RWPE2 (cell line): Measurements from ENCODE around the gene CPA5.

Source experiments
- ATAC-seq: fragments of 200-7000 bp; cut with Tn5 transposase; 3 replicates; pipeline ENCODE4 v1.9.1; 2021; ENCODE audit warnings: low read depth
- DNase-seq: peaks from one replicate; pipeline ENCODE4 v3.0.0-alpha.2; 2020; ENCODE audit warnings: low spot score
- H3K27ac ChIP-seq: fragments of 450-650 bp; 2 replicates; pipeline ENCODE4 v1.5.1; 2017; ENCODE audit warnings: mild to moderate bottlenecking; ENCODE audit not compliant: poor library complexity, severe bottlenecking
- H3K27me3 ChIP-seq: fragments of 250-450 bp; sonication (Bioruptor Pico); 2 replicates; pipeline ENCODE4 v1.5.1; 2021; ENCODE audit warnings: mild to moderate bottlenecking, moderate library complexity; ENCODE audit not compliant: insufficient read depth, poor library complexity, severe bottlenecking
- H3K36me3 ChIP-seq: fragments of 250-450 bp; sonication (Bioruptor Pico); 2 replicates; pipeline ENCODE4 v1.5.1; 2020; ENCODE audit warnings: low read depth, mild to moderate bottlenecking, moderate library complexity
- H3K4me1 ChIP-seq: fragments of 250-450 bp; sonication (Bioruptor Pico); 2 replicates; pipeline ENCODE4 v1.5.1; 2021; ENCODE audit warnings: mild to moderate bottlenecking, moderate library complexity; ENCODE audit not compliant: insufficient read depth, poor library complexity, severe bottlenecking
- H3K4me3 ChIP-seq: fragments of 250-450 bp; sonication (Bioruptor Pico); 2 replicates; pipeline ENCODE4 v1.5.1; 2021; ENCODE audit warnings: mild to moderate bottlenecking, moderate library complexity; ENCODE audit not compliant: severe bottlenecking
- H3K9me3 ChIP-seq: fragments of 250-450 bp; sonication (Bioruptor Pico); 2 replicates; pipeline ENCODE4 v1.5.1; 2021; ENCODE audit warnings: mild to moderate bottlenecking, moderate library complexity; ENCODE audit not compliant: severe bottlenecking
- CTCF ChIP-seq: fragments of 450-650 bp; IDR thresholded peaks from one replicate; pipeline ENCODE4 v1.5.1; 2017; ENCODE audit warnings: mild to moderate bottlenecking, moderate library complexity; ENCODE audit not compliant: poor library complexity, severe bottlenecking

The CPA5 gene

GRCh38 chr7:130366564-130366963 lies 21.9 kb downstream of the CPA5 start:
- Histone ChIP-seq H3K4me1 (peaks cover 54% of the 10 kb centered on the region), H3K36me3 (no peaks in the 10 kb centered on the region), H3K27me3 (no peaks in the 10 kb centered on the region), H3K27ac (peak overlapping the region; percentile 92), H3K9me3 (no peaks in the 10 kb centered on the region), H3K4me3 (no peak overlapping the region)
- TF ChIP-seq CTCF = no peak
- peak; percentile 45 for DNase-seq
- no peak for ATAC-seq

DNA sequence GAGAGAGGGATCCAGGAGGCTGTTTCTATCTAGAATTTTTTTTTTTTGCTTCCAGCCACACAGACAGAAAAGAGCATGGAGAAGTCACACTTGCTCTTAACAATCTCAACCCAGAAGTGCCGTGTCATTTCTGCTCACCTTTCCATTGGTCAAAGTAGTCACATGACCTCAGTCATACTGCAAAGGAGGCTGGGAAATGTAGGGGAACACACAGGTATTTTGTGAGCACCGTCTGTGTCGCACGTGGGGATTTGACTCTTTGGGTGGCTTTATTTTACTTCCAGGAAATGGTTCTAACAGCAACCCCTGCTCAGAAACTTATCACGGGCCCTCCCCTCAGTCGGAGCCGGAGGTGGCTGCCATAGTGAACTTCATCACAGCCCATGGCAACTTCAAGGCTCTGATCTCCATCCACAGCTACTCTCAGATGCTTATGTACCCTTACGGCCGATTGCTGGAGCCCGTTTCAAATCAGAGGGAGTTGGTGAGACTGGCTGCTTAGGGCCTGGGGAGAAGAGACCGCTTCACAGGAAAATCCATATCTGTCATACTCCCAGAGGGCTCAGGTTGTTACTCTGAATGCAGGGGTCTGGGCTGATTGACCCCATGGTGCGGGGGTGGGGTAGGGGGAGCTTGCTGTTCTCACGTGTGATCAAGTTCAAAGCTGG lies 22.6 kb downstream of the CPA5 start:
- ATAC-seq (no peak), DNase-seq (peak; percentile 19)
- H3K36me3 ChIP-seq = no peaks in the 10 kb centered on the region
- H3K4me3 ChIP-seq = no peak overlapping the region
- peaks cover 58% of the 10 kb centered on the region for H3K4me1 ChIP-seq
- H3K27ac ChIP-seq = no peak overlapping the region
- H3K27me3 ChIP-seq = no peaks in the 10 kb centered on the region
- no peaks in the 10 kb centered on the region for H3K9me3 ChIP-seq
- no peak for TF ChIP-seq CTCF

DNA sequence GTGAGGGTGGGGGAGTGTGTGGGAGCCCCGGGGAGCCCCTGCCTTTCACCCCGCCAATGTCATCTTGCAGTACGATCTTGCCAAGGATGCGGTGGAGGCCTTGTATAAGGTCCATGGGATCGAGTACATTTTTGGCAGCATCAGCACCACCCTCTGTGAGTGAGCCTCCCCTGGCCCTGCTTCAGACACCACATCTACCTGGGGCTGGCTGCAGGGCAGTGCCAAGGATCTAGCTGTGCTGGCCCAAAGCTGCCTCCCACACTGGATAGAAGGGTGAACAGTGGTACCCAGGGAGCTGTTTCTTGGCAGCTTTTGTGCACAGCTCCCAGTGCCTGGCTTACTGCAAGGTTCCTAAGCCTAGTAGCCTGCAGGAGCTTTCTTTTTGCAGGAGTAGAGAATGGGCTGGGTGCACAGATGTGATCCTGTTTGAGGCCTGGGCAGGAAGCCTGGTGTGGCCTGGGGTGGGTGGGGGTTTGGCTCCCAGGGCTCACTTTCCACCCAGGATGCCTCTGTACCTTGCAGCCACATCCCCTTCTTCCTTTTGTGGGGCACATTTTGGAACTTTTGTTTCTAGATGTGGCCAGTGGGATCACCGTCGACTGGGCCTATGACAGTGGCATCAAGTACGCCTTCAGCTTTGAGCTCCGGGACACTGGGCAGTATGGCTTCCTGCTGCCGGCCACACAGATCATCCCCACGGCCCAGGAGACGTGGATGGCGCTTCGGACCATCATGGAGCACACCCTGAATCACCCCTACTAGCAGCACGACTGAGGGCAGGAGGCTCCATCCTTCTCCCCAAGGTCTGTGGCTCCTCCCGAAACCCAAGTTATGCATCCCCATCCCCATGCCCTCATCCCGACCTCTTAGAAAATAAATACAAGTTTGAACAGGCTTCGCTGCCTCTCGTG lies 23.5 kb downstream of the CPA5 start:
- no peak for DNase-seq
- no peak for ATAC-seq
- no peak overlapping the region for H3K27ac ChIP-seq

GRCh38 chr7:130369110-130369711 lies 24.6 kb downstream of the CPA5 start:
- TF ChIP-seq CTCF = no peak
- Histone ChIP-seq H3K4me1 (peaks cover 63% of the 10 kb centered on the region), H3K4me3 (no peak overlapping the region), H3K27ac (peak overlapping the region; percentile 97), H3K27me3 (no peaks in the 10 kb centered on the region), H3K9me3 (no peaks in the 10 kb centered on the region), H3K36me3 (no peaks in the 10 kb centered on the region)
- ATAC-seq (no peak), DNase-seq (no peak)

More for the DNA sequence above, 23.5 kb downstream of the CPA5 start:
- Histone ChIP-seq H3K36me3 (no peaks in the 10 kb centered on the region), H3K4me3 (no peak overlapping the region), H3K4me1 (peaks cover 65% of the 10 kb centered on the region), H3K27me3 (no peaks in the 10 kb centered on the region), H3K9me3 (no peaks in the 10 kb centered on the region)
- no peak for TF ChIP-seq CTCF
